HEK293 (cell line): Measurements from ENCODE around the gene IL12B.

Experiments used
- CTCF ChIA-PET: fragments of 350-600 bp; formaldehyde crosslinking; extraction: SDS; loops from one replicate; lab custom pipeline; 2021; ENCODE audit warnings: antibody characterized with exemption; lab: Yijun Ruan, JAX
- POLR2A ChIA-PET: fragments of 300-600 bp; formaldehyde crosslinking; extraction: SDS; loops from one replicate; lab custom pipeline; 2020; ENCODE audit warnings: antibody characterized with exemption, inconsistent platforms; lab: Yijun Ruan, JAX
- H3K27ac ChIP-seq: fragments of 200-500 bp; sonication (Bioruptor generic); 2 replicates; pipeline ENCODE4 v1.5.1; 2014; ENCODE audit warnings: low read depth, low read length, control low read depth, inconsistent platforms; ENCODE audit errors: extremely low read depth
- H3K36me3 ChIP-seq, 2 experiments: fragments of 200-500 bp in 1 of 2; sonication (Bioruptor generic) in 1 of 2; 1 replicate in 1 of 2; 2 replicates in 1 of 2; pipeline ENCODE4 v1.5.1; 2014 to 2017; ENCODE audit warnings: inconsistent platforms in 2 of 2, low read length in 2 of 2; ENCODE audit not compliant: control insufficient read depth in 2 of 2, insufficient read depth in 1 of 2
- H3K4me1 ChIP-seq: fragments of 200-500 bp; sonication (Bioruptor generic); 2 replicates; pipeline ENCODE4 v1.5.1; 2014; ENCODE audit warnings: mild to moderate bottlenecking, low read length, inconsistent platforms; ENCODE audit not compliant: control insufficient read depth, insufficient read depth
- H3K4me3 ChIP-seq: 2 replicates; pipeline ENCODE4 v1.5.1; 2011; ENCODE audit warnings: low read depth, mild to moderate bottlenecking, control low read depth, low read length, moderate library complexity
- H3K9me3 ChIP-seq: fragments of 200-500 bp; sonication (Bioruptor generic); 2 replicates; pipeline ENCODE4 v1.5.1; 2014; ENCODE audit warnings: low read depth, low read length, inconsistent platforms; ENCODE audit not compliant: control insufficient read depth, insufficient read depth
- HOXD13 ChIP-seq: sonication (generic); formaldehyde crosslinking; IDR thresholded peaks from 2 replicates; pipeline ENCODE4 v1.8.0; 2022; ENCODE audit warnings: missing genetic modification reagents, borderline replicate concordance
- KLF7 ChIP-seq: fragments of 450-650 bp; formaldehyde crosslinking; IDR thresholded peaks from 2 replicates; pipeline ENCODE4 v1.5.1; 2016; ENCODE audit warnings: missing biosample characterization, missing genetic modification characterization, borderline replicate concordance
- PRDM2 ChIP-seq: fragments of 450-650 bp; formaldehyde crosslinking; IDR thresholded peaks from 2 replicates; pipeline ENCODE4 v1.5.1; 2016; ENCODE audit warnings: missing biosample characterization, missing genetic modification characterization, borderline replicate concordance
- SCRT1 ChIP-seq: fragments of 450-650 bp; formaldehyde crosslinking; IDR thresholded peaks from 2 replicates; pipeline ENCODE4 v1.5.1; 2016; ENCODE audit warnings: missing biosample characterization, missing genetic modification characterization, borderline replicate concordance
- SETDB1 ChIP-seq: IDR thresholded peaks from one replicate; pipeline ENCODE4 v1.6.1; 2017; ENCODE audit warnings: mild to moderate bottlenecking, low read length, moderate library complexity, mixed read lengths; ENCODE audit not compliant: insufficient read length
- ZBTB11 ChIP-seq: fragments of 450-650 bp; formaldehyde crosslinking; conservative IDR thresholded peaks from 2 replicates; pipeline ENCODE4 v1.5.1; 2016; ENCODE audit warnings: low read depth, missing biosample characterization, missing genetic modification characterization
- ZNF140 ChIP-seq: fragments of 450-650 bp; formaldehyde crosslinking; IDR thresholded peaks from 2 replicates; pipeline ENCODE4 v1.5.1; 2016; ENCODE audit warnings: missing biosample characterization, missing genetic modification characterization
- ZNF169 ChIP-seq: fragments of 450-650 bp; formaldehyde crosslinking; IDR thresholded peaks from 2 replicates; pipeline ENCODE4 v1.5.1; 2016; ENCODE audit warnings: missing biosample characterization, missing genetic modification characterization
- ZNF426 ChIP-seq: fragments of 450-650 bp; formaldehyde crosslinking; IDR thresholded peaks from 2 replicates; pipeline ENCODE4 v1.5.1; 2017; ENCODE audit warnings: missing biosample characterization, missing genetic modification characterization, mild to moderate bottlenecking, inconsistent platforms, moderate library complexity
- ZNF473 ChIP-seq: fragments of 450-650 bp; formaldehyde crosslinking; IDR thresholded peaks from 2 replicates; pipeline ENCODE4 v1.5.1; 2017; ENCODE audit warnings: missing biosample characterization, missing genetic modification characterization
- ZNF544 ChIP-seq: fragments of 450-650 bp; formaldehyde crosslinking; IDR thresholded peaks from 2 replicates; pipeline ENCODE4 v1.5.0; 2017; ENCODE audit warnings: missing biosample characterization, missing genetic modification characterization
- ZNF600 ChIP-seq: fragments of 450-650 bp; formaldehyde crosslinking; IDR thresholded peaks from 2 replicates; pipeline ENCODE4 v1.5.1; 2016; ENCODE audit warnings: missing biosample characterization, missing genetic modification characterization
- ZXDB ChIP-seq: fragments of 450-650 bp; formaldehyde crosslinking; IDR thresholded peaks from 2 replicates; pipeline ENCODE4 v1.5.1; 2016; ENCODE audit warnings: missing biosample characterization, missing genetic modification characterization
- TF ChIP-seq, protein P1 (sequence below): fragments of 450-650 bp; IDR thresholded peaks from 2 replicates; pipeline ENCODE4 v1.5.1; 2018; ENCODE audit warnings: missing biosample characterization, mild to moderate bottlenecking, missing genetic modification characterization
- TF ChIP-seq, protein P2 (sequence below): fragments of 450-650 bp; formaldehyde crosslinking; IDR thresholded peaks from 2 replicates; pipeline ENCODE4 v1.5.1; 2016; ENCODE audit warnings: missing biosample characterization, missing genetic modification characterization

The IL12B gene

DNA sequence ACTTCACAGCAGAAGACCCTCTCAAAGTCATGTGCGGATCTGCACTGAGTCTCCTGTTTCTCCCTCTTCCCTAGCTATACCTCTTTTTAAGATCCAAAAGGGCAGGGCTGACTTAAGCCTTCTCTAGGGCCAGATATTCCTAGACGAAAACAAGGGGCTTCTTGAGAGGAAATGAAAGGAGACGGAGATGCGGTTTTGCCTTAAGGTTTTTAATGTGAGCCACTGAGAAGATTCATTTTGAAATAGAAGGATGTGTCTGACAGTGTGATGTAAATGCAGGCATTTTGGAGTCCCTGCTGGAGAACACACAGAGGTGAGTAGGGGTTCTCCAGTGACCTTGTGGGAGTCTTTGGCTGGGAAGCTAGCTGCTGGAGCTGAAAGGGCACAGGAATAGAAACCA lies 15.6 kb upstream of the IL12B start:
- no peaks in the 10 kb centered on the region for H3K9me3 ChIP-seq
- ChIA-PET CTCF (interaction anchor here (1.3 kb wide), 2 partner anchors 13 to 14 kb away, joined by 5 read pairs; no protein-coding TSS in a partner anchor), POLR2A (no interaction called here)
- TF ChIP-seq SCRT1 (tag by site-specific recombination), result no peak
- no peak overlapping the region for H3K27ac ChIP-seq
- no peak overlapping the region for H3K4me3 ChIP-seq
- H3K36me3 ChIP-seq, result no peaks in the 10 kb centered on the region
- H3K4me1 ChIP-seq, result peaks cover 6% of the 10 kb centered on the region

DNA sequence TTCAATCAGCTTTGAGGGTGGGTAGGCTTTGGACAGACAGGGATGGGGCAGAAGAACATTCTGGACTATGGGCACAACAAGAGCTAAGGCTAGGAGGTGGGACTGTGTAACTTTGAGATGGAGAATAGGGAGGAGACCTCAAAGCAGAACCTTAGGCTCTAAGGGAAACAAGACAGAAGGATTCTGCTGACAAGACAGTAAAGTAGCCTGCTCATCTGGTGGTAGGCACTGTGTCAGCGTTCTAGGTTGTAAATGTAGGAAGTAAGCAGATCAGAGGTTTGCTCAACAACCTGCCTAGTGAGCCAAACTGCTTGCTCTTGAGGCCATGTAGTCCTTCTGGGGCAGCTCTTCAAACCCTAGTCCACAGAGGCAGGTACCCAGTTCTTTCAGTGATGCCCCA lies 15.0 kb upstream of the IL12B start:
- H3K4me3 ChIP-seq, result no peak overlapping the region
- TF ChIP-seq ZNF169, result no peak
- TF ChIP-seq, protein P1, sequence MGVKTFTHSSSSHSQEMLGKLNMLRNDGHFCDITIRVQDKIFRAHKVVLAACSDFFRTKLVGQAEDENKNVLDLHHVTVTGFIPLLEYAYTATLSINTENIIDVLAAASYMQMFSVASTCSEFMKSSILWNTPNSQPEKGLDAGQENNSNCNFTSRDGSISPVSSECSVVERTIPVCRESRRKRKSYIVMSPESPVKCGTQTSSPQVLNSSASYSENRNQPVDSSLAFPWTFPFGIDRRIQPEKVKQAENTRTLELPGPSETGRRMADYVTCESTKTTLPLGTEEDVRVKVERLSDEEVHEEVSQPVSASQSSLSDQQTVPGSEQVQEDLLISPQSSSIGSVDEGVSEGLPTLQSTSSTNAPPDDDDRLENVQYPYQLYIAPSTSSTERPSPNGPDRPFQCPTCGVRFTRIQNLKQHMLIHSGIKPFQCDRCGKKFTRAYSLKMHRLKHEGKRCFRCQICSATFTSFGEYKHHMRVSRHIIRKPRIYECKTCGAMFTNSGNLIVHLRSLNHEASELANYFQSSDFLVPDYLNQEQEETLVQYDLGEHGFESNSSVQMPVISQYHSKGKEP (tag by site-specific recombination), result no peak
- no peak for TF ChIP-seq PRDM2 (tag by site-specific recombination)
- no peak for TF ChIP-seq ZBTB11 (tag by site-specific recombination)
- TF ChIP-seq ZNF600, result no peak
- TF ChIP-seq ZNF544 (tag by site-specific recombination), result no peak
- TF ChIP-seq SETDB1, result no peak
- TF ChIP-seq, protein P2, sequence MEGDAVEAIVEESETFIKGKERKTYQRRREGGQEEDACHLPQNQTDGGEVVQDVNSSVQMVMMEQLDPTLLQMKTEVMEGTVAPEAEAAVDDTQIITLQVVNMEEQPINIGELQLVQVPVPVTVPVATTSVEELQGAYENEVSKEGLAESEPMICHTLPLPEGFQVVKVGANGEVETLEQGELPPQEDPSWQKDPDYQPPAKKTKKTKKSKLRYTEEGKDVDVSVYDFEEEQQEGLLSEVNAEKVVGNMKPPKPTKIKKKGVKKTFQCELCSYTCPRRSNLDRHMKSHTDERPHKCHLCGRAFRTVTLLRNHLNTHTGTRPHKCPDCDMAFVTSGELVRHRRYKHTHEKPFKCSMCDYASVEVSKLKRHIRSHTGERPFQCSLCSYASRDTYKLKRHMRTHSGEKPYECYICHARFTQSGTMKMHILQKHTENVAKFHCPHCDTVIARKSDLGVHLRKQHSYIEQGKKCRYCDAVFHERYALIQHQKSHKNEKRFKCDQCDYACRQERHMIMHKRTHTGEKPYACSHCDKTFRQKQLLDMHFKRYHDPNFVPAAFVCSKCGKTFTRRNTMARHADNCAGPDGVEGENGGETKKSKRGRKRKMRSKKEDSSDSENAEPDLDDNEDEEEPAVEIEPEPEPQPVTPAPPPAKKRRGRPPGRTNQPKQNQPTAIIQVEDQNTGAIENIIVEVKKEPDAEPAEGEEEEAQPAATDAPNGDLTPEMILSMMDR (tag by site-specific recombination), result no peak
- no peak for TF ChIP-seq ZNF473 (tag by site-specific recombination)
- no peak for TF ChIP-seq KLF7 (tag by site-specific recombination)
- no peak for TF ChIP-seq ZXDB (tag by site-specific recombination)
- TF ChIP-seq ZNF426 (tag by site-specific recombination), result no peak
- TF ChIP-seq HOXD13 (CRISPR knock-in tag), result no peak
- TF ChIP-seq ZNF140 (tag by site-specific recombination), result no peak
- peaks cover 6% of the 10 kb centered on the region for H3K4me1 ChIP-seq
- no peak overlapping the region for H3K27ac ChIP-seq
- CTCF ChIA-PET, result interaction anchor here (1.3 kb wide), 2 partner anchors 12 to 13 kb away, joined by 5 read pairs; no protein-coding TSS in a partner anchor
- H3K36me3 ChIP-seq, result no peaks in the 10 kb centered on the region
- no peaks in the 10 kb centered on the region for H3K9me3 ChIP-seq
- POLR2A ChIA-PET, result no interaction called here
